Calu3 (cell line): ENCODE measurements around the gene SLC6A9. TPM values are rescaled to one million over a fixed set of nuclear protein-coding genes. Genes with fewer than 3 reads are reported as not detected.

Source experiments
- BruUV-seq: library from RNA; stranded (reverse); fragments of 400-500 nt; replicated peaks from 2 replicates; lab custom pipeline; 2021; lab: Mats Ljungman, UMichigan
- CTCF ChIA-PET: fragments of 300-600 bp; sonication (Branson Sonifier 250); formaldehyde crosslinking; loops from one replicate; lab custom pipeline; 2022; ENCODE audit warnings: antibody characterized with exemption; lab: Charles Lee
- DNase-seq: peaks from one replicate; pipeline ENCODE4 v3.0.0; 2022
- H3K27ac Mint-ChIP-seq: one replicate; pipeline ENCODE4 v1.8.0; 2022; ENCODE audit warnings: mixed read lengths; ENCODE audit not compliant: unreplicated experiment
- H3K27me3 Mint-ChIP-seq: one replicate; pipeline ENCODE4 v1.8.0; 2022; ENCODE audit warnings: mixed read lengths; ENCODE audit not compliant: unreplicated experiment
- H3K36me3 Mint-ChIP-seq: one replicate; pipeline ENCODE4 v1.8.0; 2022; ENCODE audit warnings: mild to moderate bottlenecking, moderate library complexity, mixed read lengths; ENCODE audit not compliant: insufficient read depth, unreplicated experiment
- H3K4me1 Mint-ChIP-seq: one replicate; pipeline ENCODE4 v1.8.0; 2022; ENCODE audit warnings: mild to moderate bottlenecking, low read depth, mixed read lengths; ENCODE audit not compliant: unreplicated experiment
- H3K4me3 Mint-ChIP-seq: one replicate; pipeline ENCODE4 v1.8.0; 2022; ENCODE audit warnings: mild to moderate bottlenecking, low read depth, moderate library complexity, mixed read lengths; ENCODE audit not compliant: unreplicated experiment
- H3K9me3 Mint-ChIP-seq: one replicate; pipeline ENCODE4 v1.8.0; 2022; ENCODE audit warnings: low read depth, mixed read lengths; ENCODE audit not compliant: unreplicated experiment
- CTCF ChIP-seq: fragments of 200-600 bp; IDR thresholded peaks from one replicate; pipeline ENCODE4 v1.8.0; 2022; ENCODE audit warnings: antibody characterized with exemption; ENCODE audit not compliant: unreplicated experiment
- intact Hi-C: fragments of 100-400 bp; cut with micrococcal nuclease; formaldehyde crosslinking; loops from one replicate; pipeline ENCODE4 v1.10.0; 2022; ENCODE audit not compliant: unreplicated experiment
- total RNA-seq: library from RNA; stranded (reverse); gene quantifications from 2 replicates; pipeline ENCODE4 v1.2.3, GENCODE V29; 2022

SLC6A9 gene
- total RNA-seq, 1 experiment from 2014 or later, result 18.2 TPM

GRCh38 chr1:43999455-43999854, 31.8 kb downstream of the SLC6A9 start:
- TF ChIP-seq CTCF, result no peak
- intact Hi-C loops, result no loop called here
- H3K4me3 Mint-ChIP-seq, result no peak overlapping the region
- CTCF ChIA-PET, result interaction anchor here (0.6 kb wide), 1 partner anchor 32 kb away, joined by 4 read pairs; the partner anchor contains the start of gene SLC6A9
- H3K4me1 Mint-ChIP-seq, result peaks cover 3% of the 10 kb centered on the region
- no peaks in the 10 kb centered on the region for H3K27me3 Mint-ChIP-seq
- H3K27ac Mint-ChIP-seq, result no peak overlapping the region
- peaks cover 51% of the 10 kb centered on the region for H3K36me3 Mint-ChIP-seq
- no peak for DNase-seq
- no TSS peak for BruUV-seq
- no peaks in the 10 kb centered on the region for H3K9me3 Mint-ChIP-seq

- no peak overlapping the region for H3K27ac Mint-ChIP-seq
- DNase-seq, result no peak
- CTCF ChIA-PET, result no interaction called here
- no peak for TF ChIP-seq CTCF
- H3K9me3 Mint-ChIP-seq, result no peaks in the 10 kb centered on the region
- intact Hi-C loops, result no loop called here
- no peak overlapping the region for H3K4me3 Mint-ChIP-seq
- no TSS peak for BruUV-seq
- H3K27me3 Mint-ChIP-seq, result no peaks in the 10 kb centered on the region
- peaks cover 17% of the 10 kb centered on the region for H3K4me1 Mint-ChIP-seq
- peaks cover 58% of the 10 kb centered on the region for H3K36me3 Mint-ChIP-seq
These were observed 33.3 kb downstream of the SLC6A9 start for GRCh38 chr1:43998000-43998378.

DNA sequence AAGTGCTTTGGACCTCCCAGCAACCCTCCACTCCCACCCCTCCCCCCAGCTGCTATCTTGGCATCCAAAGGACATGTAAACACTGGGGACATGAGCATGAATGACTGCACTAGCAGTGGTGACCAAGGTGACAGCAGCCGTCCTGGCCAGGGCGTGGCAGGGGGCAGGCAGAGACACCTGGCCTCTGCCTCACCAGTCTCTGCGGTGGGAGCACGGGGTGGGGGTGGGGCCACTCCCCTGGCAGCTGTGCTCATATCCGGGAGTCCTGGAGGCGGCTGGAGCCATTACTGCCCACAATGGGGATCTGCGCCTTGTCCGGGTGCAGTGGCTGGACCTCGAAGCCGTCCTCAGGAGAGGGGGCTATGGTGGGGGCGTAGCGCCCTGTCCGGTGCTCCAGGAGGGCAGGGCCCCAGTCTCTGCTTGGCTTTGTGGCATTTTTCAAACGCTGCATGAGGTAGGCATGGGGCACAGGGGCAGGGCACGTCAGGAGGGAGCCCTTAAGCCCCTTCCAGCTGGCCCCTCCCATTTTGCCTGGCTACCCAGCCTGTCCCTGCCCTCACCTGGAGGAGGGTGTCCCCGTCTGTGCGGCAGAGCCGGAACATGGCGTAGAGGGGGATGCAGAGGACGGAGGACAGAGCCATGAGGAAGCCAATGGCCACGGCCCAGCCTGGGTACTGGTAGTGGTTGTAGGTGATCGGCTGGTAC, 33.8 kb downstream of the SLC6A9 start:
- CTCF ChIA-PET, result no interaction called here
- BruUV-seq, result no TSS peak

DNA sequence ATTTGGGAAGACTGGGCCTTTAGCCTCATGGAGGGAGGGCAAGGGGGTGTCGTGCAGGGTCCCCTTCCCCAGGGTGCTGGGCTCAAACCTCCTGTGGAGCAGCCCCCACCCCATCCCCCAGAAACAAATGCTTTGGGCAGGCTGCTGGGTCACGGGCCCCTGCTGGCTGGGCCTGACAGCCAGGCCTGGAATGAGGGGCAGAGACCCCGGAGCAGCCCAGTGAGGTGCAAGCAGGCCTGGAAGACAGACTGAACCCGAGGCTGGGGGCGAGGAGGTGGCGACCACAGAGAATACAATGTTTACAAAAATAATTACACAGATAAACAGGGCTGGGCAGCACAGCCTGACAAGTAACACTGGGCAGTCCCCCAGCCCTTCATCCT, 34.5 kb downstream of the SLC6A9 start:
- no TSS peak for BruUV-seq

More for the DNA sequence above, 33.8 kb downstream of the SLC6A9 start:
- intact Hi-C loops, result no loop called here
- Mint-ChIP-seq H3K27ac (no peak overlapping the region), H3K9me3 (no peaks in the 10 kb centered on the region), H3K4me1 (peaks cover 23% of the 10 kb centered on the region), H3K4me3 (no peak overlapping the region), H3K27me3 (no peaks in the 10 kb centered on the region), H3K36me3 (peaks cover 63% of the 10 kb centered on the region)
- TF ChIP-seq CTCF, result no peak
- DNase-seq, result no peak

More for the DNA sequence above, 34.5 kb downstream of the SLC6A9 start:
- Mint-ChIP-seq H3K4me3 (no peak overlapping the region), H3K36me3 (peaks cover 71% of the 10 kb centered on the region), H3K27me3 (no peaks in the 10 kb centered on the region), H3K27ac (no peak overlapping the region), H3K9me3 (no peaks in the 10 kb centered on the region), H3K4me1 (peaks cover 30% of the 10 kb centered on the region)
- no peak for TF ChIP-seq CTCF
- CTCF ChIA-PET, result no interaction called here
- intact Hi-C loops, result no loop called here
- DNase-seq, result no peak
